EL (cell line): Measurements from ENCODE around the gene ILKAP.
"Not testable (repeated sequence)": the region's sequence is repeated elsewhere in the genome, so short reads cannot be mapped to it uniquely, and the experiment has no call there.

Source experiments
- DNase-seq: peaks from one replicate; pipeline ENCODE4 v3.0.0-alpha.2; 2016

The ILKAP gene

DNA sequence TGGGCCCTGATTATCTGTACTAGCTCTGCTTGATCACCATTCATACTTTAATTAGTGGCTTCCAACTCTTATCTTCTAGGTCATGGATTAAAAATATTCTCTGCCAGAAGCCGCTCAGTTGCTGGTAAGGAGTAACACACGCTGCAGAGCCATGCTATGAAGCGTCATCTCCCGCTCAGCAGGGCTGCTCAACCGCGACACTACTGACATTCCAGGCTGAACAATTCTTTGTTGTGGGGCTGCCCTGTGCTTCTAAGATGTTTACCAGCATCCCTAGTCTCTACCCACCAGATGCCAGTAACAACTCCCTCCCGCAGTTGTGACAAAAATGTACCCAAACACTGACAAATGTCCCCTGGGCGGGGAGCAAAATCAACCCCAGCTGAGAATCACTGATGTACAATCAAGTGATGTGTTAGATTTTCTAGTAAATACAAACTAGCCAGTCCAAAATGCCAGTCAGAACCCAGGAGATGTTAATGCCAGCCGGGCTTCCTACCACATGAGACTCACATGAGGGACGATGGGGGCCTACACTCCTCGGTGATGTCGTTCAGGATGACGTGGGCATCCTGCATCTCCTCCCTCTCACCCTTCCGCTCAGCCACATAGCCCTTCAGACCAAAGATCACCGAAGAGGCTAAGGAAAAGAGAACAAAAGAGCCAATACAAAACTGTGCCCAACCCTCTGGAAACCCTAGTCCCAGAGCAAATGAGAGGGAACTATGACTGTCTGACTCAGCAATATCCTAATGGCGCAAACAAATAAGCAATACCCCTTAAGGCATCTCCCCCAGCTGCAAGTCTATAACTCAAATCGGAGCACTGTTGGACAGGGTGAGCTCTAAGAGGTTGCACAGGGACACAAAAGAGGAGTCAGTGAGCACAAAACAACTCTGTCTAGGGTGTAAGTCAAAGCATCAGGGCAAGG, 15.6 kb downstream of the ILKAP start:
- DNase-seq, result no peak

- DNase-seq, result no peak
Observed at GRCh38 chr2:238183821-238184220, 19.7 kb downstream of the ILKAP start.

DNA sequence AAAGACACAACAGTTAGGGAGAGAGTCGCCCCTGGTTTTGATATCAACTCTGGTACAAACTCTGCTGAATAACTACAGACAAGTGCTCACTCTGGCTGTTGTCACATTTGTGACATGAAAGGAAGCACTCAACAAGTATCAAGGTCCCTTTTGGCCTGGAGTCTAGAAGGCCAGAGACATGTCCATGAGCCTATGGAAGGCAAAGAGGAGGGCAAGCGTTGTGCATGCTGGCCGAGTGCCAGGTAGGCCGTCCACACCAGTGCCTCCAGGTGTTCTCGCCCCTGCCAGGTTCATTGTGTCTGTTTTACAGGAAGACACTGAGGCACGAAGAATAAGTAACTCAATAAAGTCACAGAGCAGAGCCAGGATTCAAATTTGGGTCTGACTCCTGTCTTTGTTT, 21.1 kb downstream of the ILKAP start:
- no peak for DNase-seq

DNA sequence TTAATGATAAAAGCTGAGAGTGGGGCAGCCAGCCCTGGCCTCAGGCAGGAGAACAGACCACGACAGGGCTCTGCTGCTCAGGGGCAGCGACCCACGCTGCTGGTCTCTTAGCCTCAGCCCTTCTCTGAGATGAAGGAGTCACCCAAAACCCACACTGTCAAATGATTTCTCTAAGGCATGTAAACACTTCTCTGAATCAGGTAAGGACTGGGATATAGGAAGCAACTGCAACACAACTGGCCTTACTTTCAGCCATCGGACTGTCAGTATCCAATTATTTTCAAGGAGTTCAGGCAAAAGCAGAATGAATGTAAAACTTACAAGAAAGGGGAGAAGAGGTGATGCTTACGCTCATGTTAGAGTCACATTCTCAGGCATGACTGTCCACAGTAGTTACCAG, 22.9 kb downstream of the ILKAP start:
- DNase-seq, result no peak

- DNase-seq, result no peak
Observed at GRCh38 chr2:238176613-238177012, 26.9 kb downstream of the ILKAP start.

DNA sequence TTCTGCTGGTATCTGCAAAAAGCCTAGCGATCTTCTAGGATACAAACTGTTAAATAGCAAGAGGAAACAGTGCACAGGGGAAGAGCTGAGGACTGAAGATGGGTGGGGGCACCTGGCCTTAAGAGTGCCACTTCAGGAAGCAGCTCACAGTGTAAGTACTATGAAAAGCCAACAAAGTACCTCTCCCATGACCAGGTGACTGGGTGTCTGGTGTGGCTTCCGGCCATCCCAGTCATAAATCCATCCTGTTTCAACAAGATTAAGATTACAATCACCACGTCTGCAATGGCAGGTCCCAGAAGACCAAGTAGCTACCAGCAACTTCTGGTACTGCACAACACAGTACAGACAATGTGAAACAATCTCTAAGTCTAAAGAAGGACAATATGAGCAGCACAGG, 28.8 kb downstream of the ILKAP start:
- no peak for DNase-seq

GRCh38 chr2:238174291-238174690, 29.2 kb downstream of the ILKAP start:
- DNase-seq, result no peak

DNA sequence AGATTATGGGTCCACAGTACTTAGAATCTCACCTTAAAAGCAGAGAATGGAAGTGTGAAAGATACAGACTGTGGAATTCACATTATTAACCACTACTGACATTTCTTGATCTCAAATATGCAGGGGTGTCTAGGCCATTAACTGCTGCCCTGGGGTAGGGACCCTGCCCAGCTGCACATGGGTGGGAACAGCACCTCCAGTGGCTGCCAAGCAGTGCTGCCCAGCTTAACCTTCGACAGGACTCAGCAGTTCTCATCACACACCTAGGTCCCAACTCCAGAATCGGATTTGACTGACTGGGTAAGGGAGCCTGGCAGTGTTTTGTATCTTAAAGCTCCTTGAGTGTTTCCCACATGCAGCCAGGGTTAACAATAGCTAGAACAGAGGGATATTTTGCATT, 29.8 kb downstream of the ILKAP start:
- DNase-seq, result no peak

GRCh38 chr2:238172439-238172838, 31.1 kb downstream of the ILKAP start:
- DNase-seq, result no peak

- no peak for DNase-seq
Observed at GRCh38 chr2:238171575-238172187, 31.8 kb downstream of the ILKAP start.

GRCh38 chr2:238171072-238171431, 32.4 kb downstream of the ILKAP start:
- DNase-seq, result not testable (repeated sequence)

- DNase-seq, result no peak
Observed at GRCh38 chr2:238170386-238171071, 33.0 kb downstream of the ILKAP start.

DNA sequence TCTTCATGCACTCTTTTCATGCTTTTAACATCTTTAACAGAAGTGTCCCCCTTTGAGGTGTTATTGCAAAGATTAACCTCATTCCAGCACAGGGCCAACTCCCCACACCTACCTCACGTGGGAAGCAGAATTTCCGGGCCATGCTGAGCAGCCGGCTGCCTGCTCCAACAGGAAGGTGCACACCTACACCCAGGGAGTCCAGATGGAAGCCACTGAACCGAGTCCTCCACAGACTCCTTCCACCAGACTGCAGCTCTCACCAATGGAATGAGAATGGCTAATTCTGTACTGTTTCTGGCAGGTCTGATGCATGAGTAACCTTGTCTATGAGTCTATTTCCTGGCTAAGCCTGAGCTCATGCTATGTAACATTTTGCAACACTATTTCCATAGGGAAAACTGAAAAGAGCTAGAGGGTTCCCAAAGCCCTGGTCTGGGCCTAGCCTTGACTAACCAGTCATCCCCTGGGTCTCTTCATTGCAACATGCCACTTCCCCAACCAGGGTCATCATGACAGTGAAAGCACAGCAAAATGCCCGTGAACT, 33.7 kb downstream of the ILKAP start:
- peak; percentile 95 for DNase-seq

DNA sequence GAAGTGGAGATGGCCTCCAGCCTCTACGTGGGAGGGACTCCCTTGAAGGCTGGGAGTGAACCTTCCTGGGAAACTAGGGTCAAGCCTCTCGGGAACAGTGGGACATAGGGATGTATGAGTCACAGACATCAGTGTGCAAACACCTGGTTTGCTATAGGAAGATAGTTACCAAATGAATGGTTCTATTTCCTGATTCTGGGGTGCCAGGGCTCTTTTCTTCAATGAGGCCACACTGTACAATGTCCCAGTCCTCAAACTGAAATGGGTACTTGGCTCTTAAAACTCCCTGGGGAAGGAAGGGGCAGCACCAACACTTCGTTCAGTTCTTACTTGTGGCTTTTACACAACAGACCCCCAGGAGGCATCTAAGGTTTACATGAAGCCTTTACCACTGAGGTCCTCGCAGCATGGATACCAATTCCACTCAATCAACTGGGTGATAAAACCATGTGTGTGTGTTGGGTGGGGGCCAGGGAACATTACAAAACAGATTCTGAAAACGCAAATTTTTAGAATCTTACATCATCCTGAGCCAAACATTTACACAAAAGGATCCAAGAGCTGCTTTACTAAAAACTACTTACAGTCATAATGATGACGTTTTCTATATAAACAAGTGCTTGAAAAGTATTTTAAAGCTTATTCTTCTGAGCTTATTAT, 34.3 kb downstream of the ILKAP start:
- peak; percentile 92 for DNase-seq

- DNase-seq, result no peak
Observed at GRCh38 chr2:238168196-238169047, 35.1 kb downstream of the ILKAP start.

DNA sequence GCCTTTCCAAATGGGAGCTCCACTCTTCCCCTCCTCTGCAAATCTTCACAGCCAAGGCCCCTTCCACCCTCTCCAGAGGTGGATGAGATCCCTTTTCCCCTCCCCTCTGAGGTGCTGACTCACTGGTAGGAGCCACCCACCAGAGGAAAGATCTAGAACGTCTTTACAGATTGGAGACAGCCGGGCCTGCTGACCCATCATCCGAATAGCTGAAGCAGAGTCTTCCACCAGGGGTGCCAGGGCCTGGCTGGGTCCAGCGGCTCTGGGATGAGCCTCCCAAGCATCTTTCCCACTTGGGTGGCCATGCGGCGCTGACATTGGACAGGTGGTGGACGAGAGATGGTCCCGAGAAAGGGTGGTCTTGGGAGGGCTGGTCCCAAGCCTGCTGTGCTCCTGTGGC, 35.7 kb downstream of the ILKAP start:
- DNase-seq, result no peak

DNA sequence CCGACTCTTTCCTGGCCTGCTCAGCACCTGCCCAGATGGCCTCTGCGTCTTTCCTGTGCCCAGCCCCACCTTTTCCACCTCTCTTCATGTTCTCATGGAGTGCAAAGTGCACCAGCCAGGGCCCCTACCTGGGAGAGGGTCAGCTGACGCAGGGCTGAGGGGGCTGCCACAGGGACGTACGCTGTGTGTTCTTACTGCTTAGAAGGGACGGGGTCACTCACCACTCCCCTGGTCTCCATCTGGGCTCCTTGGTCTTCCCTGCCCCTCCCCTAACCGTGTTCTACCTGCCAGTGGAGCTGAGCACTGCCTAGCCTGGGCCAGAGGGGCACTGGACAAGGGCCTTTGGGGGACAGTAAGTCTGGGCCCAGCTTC, 36.2 kb downstream of the ILKAP start:
- DNase-seq, result no peak

- no peak for DNase-seq
Observed at GRCh38 chr2:238166391-238167343, 36.8 kb downstream of the ILKAP start.

DNA sequence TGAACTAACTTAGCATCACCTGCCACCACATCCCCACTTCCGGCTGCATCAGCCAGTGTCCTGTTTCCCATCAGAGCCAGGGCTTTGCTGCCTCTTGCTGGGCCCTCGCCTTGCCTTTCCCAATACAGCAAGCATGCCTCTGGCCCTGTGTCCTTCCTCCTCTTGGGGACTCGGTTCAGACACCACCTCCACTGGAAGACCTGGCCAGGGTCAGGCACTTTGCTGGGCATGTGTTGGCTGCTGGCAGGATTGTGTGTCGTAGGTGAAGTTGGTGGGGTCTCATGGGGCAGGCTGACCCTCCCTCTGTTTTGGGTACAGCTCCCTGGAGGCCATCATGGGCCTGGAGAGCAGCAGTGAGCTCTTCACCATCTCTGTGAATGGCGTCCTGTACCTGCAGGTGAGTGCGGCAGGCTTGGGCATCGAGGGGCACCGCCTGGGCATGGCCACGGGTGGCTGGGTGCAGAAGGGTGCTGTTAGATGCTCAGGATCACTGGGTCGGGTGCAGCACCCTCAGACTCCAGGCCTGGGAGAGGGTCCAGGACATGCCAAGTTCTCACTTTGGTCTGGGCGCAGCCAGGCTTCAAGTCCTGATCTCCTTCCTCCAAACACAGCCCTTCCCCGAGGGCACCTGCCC, 38.1 kb downstream of the ILKAP start:
- no peak for DNase-seq

DNA sequence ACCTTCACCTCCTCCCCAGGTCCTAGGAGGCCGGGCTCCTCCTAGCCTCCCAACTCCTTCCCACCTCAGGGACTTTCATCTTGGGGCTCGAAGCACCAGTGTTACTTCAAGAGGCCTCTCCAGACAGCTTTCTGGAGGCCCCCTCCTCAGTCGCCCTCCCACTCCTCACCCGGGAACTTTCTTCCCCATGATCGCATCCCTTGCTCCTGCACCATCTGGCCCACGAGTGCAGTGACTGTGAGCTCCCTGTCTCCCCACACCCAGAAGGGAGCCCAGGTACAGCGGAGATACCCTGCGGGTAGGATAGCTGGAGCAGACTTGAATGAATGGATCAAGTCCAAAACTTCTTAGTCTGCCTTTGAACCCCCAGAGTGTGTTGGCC, 38.6 kb downstream of the ILKAP start:
- no peak for DNase-seq
